GM19043 (cell line): Measurements from ENCODE around the gene ADRA2C.
"Not testable (repeated sequence)": the region's sequence is repeated elsewhere in the genome, so short reads cannot be mapped to it uniquely, and the experiment has no call there.

Experiments
- ATAC-seq: cut with Tn5 transposase; IDR thresholded peaks from one replicate; pipeline ENCODE4 v1.9.1; 2021; ENCODE audit warnings: low read depth; ENCODE audit not compliant: unreplicated experiment

Gene ADRA2C

GRCh38 chr4:3810111-3810680 lies 44.0 kb downstream of the ADRA2C start:
- no peak for ATAC-seq

- ATAC-seq: no peak
Observed at GRCh38 chr4:3810796-3811485, 44.8 kb downstream of the ADRA2C start.

- no peak for ATAC-seq
Observed at GRCh38 chr4:3811621-3812020, 45.4 kb downstream of the ADRA2C start.

- no peak for ATAC-seq
Observed at GRCh38 chr4:3812211-3812934, 46.2 kb downstream of the ADRA2C start.

GRCh38 chr4:3813151-3814052 lies 47.2 kb downstream of the ADRA2C start:
- ATAC-seq: no peak

GRCh38 chr4:3814053-3814570 lies 47.9 kb downstream of the ADRA2C start:
- no peak for ATAC-seq

GRCh38 chr4:3814838-3815237 lies 48.7 kb downstream of the ADRA2C start:
- ATAC-seq: not testable (repeated sequence)

- ATAC-seq: no peak
Observed at GRCh38 chr4:3816256-3816825, 50.2 kb downstream of the ADRA2C start.

- no peak for ATAC-seq
Observed at GRCh38 chr4:3816983-3817960, 51.1 kb downstream of the ADRA2C start.
